Prostate gland (tissue), 2 donors: ENCODE measurements around the gene ZFHX3.

Source experiments
- CTCF ChIP-seq, 4 experiments: fragments of 200-600 bp in 2 of 4; fragments of 450-650 bp in 2 of 4; sonication (generic) in 2 of 4; IDR thresholded peaks; 1 replicate in 3 of 4; 2 replicates in 1 of 4; pipeline ENCODE4 v1.5.1; 2016 to 2019; ENCODE audit warnings: antibody characterized with exemption in 4 of 4, mild to moderate bottlenecking in 2 of 4, moderate library complexity in 2 of 4
- POLR2A ChIP-seq: fragments of 450-650 bp; IDR thresholded peaks from one replicate; pipeline ENCODE4 v1.6.1; 2016; ENCODE audit warnings: antibody characterized with exemption, mild to moderate bottlenecking

GRCh38 chr16:72908362-72909167 is 139.4 kb downstream of the ZFHX3 start:
- TF ChIP-seq CTCF (IDR thresholded peaks at IDR 0.05), result no peak
- TF ChIP-seq POLR2A, result no peak
